ENCODE data around the gene SOBP. TPM values are rescaled to one million over a fixed set of nuclear protein-coding genes. Genes with fewer than 3 reads are reported as not detected.

SOBP gene
- polyA plus RNA-seq, 1 donor (not counting 4 experiments of a cell fraction or from before 2014, with no cell fraction given), result not detected

GRCh38 chr6:107565165-107565723 lies 75.3 kb downstream of the SOBP start:
- H3K4me1 ChIP-seq (ENCODE audit: control insufficient read depth, extremely low read depth, insufficient read depth, low read length), result no peaks in the 10 kb centered on the region
- H3K4me3 ChIP-seq (ENCODE audit: control insufficient read depth in 2 of 3, extremely low read depth in 1 of 3, insufficient read depth in 2 of 3, low read depth in 1 of 3, low read length in 3 of 3), result no peak overlapping the region
- H3K27me3 ChIP-seq (ENCODE audit: control insufficient read depth, extremely low read depth, insufficient read depth, low read length), result peaks cover 26% of the 10 kb centered on the region
- H3K36me3 ChIP-seq (ENCODE audit: control insufficient read depth in 2 of 2, extremely low read depth in 1 of 2, insufficient read depth in 2 of 2, low read length in 2 of 2), result no peaks in the 10 kb centered on the region
- no peak overlapping the region for H3K4me2 ChIP-seq (ENCODE audit: control insufficient read depth, extremely low read depth, insufficient read depth, low read depth, low read length)
- H3K9me3 ChIP-seq (ENCODE audit: control insufficient read depth, low read depth, low read length), result no peaks in the 10 kb centered on the region
- no peaks in the 10 kb centered on the region for H3K9me1 ChIP-seq (ENCODE audit: control insufficient read depth, extremely low read depth, insufficient read depth, low read length)
- H3K27ac ChIP-seq (ENCODE audit: control insufficient read depth, insufficient read depth, low read length), result no peak overlapping the region
- no peak overlapping the region for H3K9ac ChIP-seq (ENCODE audit: control insufficient read depth, extremely low read depth, insufficient read depth, low read length)
- no peaks in the 10 kb centered on the region for H4K20me1 ChIP-seq (ENCODE audit: control insufficient read depth, extremely low read depth, insufficient read depth, low read length)
- dilution Hi-C loops (cut with MboI; ENCODE audit: extremely low pct_ligation_motif_present, low sequenced_read_pairs), result no loop called here
- no peak overlapping the region for H2AFZ ChIP-seq (ENCODE audit: control insufficient read depth, low read length)
- no peak for FAIRE-seq
- TF ChIP-seq CTCF (optimal IDR thresholded peaks at IDR 0.05 in 1 of 3, IDR thresholded peaks at IDR 0.05 in 1 of 3, conservative IDR thresholded peaks at IDR 0.05 in 1 of 3; ENCODE audit: extremely low read depth in 1 of 3, insufficient read depth in 2 of 3, low read length in 3 of 3) (no peak), EZH2 (IDR thresholded peaks at IDR 0.05; ENCODE audit: low read length) (no peak)
- DNase-seq (ENCODE audit: low read depth, low spot score), result no peak
- H3K79me2 ChIP-seq (ENCODE audit: control insufficient read depth, insufficient read depth, low read length), result no peaks in the 10 kb centered on the region

- Histone ChIP-seq H4K20me1 (ENCODE audit: control insufficient read depth, extremely low read depth, insufficient read depth, low read length) (no peaks in the 10 kb centered on the region), H3K9me3 (ENCODE audit: control insufficient read depth, low read depth, low read length) (no peaks in the 10 kb centered on the region), H3K4me3 (ENCODE audit: control insufficient read depth in 2 of 3, extremely low read depth in 1 of 3, insufficient read depth in 2 of 3, low read depth in 1 of 3, low read length in 3 of 3) (no peak overlapping the region), H3K27ac (ENCODE audit: control insufficient read depth, insufficient read depth, low read length) (no peak overlapping the region), H3K4me1 (ENCODE audit: control insufficient read depth, extremely low read depth, insufficient read depth, low read length) (no peaks in the 10 kb centered on the region), H3K36me3 (ENCODE audit: control insufficient read depth in 2 of 2, extremely low read depth in 1 of 2, insufficient read depth in 2 of 2, low read length in 2 of 2) (no peaks in the 10 kb centered on the region), H2AFZ (ENCODE audit: control insufficient read depth, low read length) (no peak overlapping the region), H3K79me2 (ENCODE audit: control insufficient read depth, insufficient read depth, low read length) (no peaks in the 10 kb centered on the region), H3K9me1 (ENCODE audit: control insufficient read depth, extremely low read depth, insufficient read depth, low read length) (no peaks in the 10 kb centered on the region), H3K27me3 (ENCODE audit: control insufficient read depth, extremely low read depth, insufficient read depth, low read length) (peaks cover 29% of the 10 kb centered on the region), H3K4me2 (ENCODE audit: control insufficient read depth, extremely low read depth, insufficient read depth, low read depth, low read length) (no peak overlapping the region), H3K9ac (ENCODE audit: control insufficient read depth, extremely low read depth, insufficient read depth, low read length) (no peak overlapping the region)
- no peak for TF ChIP-seq CTCF (optimal IDR thresholded peaks at IDR 0.05 in 1 of 3, IDR thresholded peaks at IDR 0.05 in 1 of 3, conservative IDR thresholded peaks at IDR 0.05 in 1 of 3; ENCODE audit: extremely low read depth in 1 of 3, insufficient read depth in 2 of 3, low read length in 3 of 3)
- no peak for TF ChIP-seq EZH2 (IDR thresholded peaks at IDR 0.05; ENCODE audit: low read length)
- dilution Hi-C loops (cut with MboI; ENCODE audit: extremely low pct_ligation_motif_present, low sequenced_read_pairs), result no loop called here
- DNase-seq (ENCODE audit: low read depth, low spot score) (no peak), FAIRE-seq (no peak)
These were observed 77.7 kb downstream of the SOBP start for GRCh38 chr6:107567643-107568042.
